Stimulated activated CD8-positive, alpha-beta memory T cell treated with anti-CD3 and anti-CD28 coated beads, Interleukin-15, amount 100 ng/mL, for 24 hours (primary cell): ENCODE data around the gene LEMD2.
A peak's percentile ranks its signal among the peaks of the same experiment; 100 is the strongest.

Source experiments
- DNase-seq: peaks from one replicate; pipeline ENCODE4 v3.0.0-alpha.2; 2020; ENCODE audit warnings: low read depth

LEMD2 gene

GRCh38 chr6:33819021-33819420, 30.1 kb upstream of the LEMD2 start:
- DNase-seq = no peak

GRCh38 chr6:33818293-33818692, 29.4 kb upstream of the LEMD2 start:
- no peak for DNase-seq

- no peak for DNase-seq
Measured at GRCh38 chr6:33817489-33817888, 28.6 kb upstream of the LEMD2 start.

- DNase-seq = no peak
Measured at GRCh38 chr6:33816911-33817310, 28.0 kb upstream of the LEMD2 start.

DNA sequence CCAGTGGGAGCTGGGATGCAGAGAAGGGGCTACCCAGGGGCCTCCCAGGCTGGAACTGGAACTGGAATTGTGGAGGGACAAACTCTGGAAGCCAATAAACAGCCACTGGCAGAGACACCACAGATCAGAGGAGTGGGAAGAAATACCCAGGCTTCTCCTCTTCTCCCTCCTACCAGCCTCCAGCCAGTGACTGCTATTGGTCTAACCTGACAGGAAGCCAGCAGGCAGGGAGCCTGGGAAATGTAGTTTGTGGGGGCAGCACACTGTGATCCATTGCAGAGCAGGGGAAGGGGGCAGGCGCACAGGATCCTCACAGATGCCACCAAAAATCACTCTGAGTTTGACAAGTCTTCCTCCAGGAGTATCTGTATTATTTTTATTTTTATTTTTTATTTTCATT, 26.9 kb upstream of the LEMD2 start:
- DNase-seq = no peak

GRCh38 chr6:33813990-33814985, 25.4 kb upstream of the LEMD2 start:
- DNase-seq = no peak

- DNase-seq = no peak
Measured at GRCh38 chr6:33813246-33813904, 24.4 kb upstream of the LEMD2 start.

DNA sequence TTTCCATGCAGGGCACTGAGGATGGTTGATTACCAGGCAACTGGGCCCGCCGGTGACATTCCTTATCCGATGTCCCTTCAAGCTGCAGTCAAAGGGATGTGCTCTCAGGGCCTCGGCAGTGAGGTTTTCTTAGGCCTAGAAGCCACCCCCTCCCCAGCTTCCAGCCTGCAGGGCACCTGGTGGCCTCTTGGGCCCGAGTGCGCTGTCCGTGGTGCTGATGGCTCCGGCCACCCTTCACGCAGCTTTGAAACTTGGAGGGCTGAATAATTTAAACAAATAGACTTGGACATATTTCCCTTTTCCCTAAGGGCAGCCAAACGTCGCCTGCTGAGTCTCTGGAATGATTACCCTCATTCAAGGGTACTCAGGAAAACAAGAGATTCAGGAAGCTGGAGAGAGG, 23.7 kb upstream of the LEMD2 start:
- peak; percentile 7 for DNase-seq

DNA sequence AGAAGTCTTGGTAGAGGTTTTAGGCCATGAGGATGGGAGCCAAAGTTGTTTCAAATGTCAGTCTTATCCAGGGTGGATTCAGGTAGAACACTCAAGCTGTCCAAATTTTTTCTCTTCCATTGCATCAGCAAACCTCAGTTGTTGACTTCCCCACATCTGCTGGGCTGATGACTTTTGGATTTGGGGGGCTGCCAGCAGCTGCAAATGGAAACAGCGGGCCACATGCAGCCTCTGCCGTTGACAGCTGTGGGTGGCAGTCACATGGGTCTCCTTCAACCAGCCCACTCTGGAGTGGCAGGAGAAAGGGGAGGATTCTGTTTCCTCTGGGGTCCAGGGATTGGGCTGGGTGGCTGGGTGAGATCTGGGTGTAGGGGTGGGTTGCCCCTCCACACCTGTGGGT, 20.7 kb upstream of the LEMD2 start:
- no peak for DNase-seq

GRCh38 chr6:33808641-33809180, 19.8 kb upstream of the LEMD2 start:
- no peak for DNase-seq

- DNase-seq = no peak
Measured at GRCh38 chr6:33807606-33808005, 18.7 kb upstream of the LEMD2 start.

GRCh38 chr6:33806841-33807240, 17.9 kb upstream of the LEMD2 start:
- no peak for DNase-seq

GRCh38 chr6:33803571-33804053, 14.7 kb upstream of the LEMD2 start, which contains the start of gene MLN:
TSS of gene MLN (minus strand) at chr6:33804003. CDS start at chr6:33801163, 2,840 bp downstream.
- DNase-seq = no peak

DNA sequence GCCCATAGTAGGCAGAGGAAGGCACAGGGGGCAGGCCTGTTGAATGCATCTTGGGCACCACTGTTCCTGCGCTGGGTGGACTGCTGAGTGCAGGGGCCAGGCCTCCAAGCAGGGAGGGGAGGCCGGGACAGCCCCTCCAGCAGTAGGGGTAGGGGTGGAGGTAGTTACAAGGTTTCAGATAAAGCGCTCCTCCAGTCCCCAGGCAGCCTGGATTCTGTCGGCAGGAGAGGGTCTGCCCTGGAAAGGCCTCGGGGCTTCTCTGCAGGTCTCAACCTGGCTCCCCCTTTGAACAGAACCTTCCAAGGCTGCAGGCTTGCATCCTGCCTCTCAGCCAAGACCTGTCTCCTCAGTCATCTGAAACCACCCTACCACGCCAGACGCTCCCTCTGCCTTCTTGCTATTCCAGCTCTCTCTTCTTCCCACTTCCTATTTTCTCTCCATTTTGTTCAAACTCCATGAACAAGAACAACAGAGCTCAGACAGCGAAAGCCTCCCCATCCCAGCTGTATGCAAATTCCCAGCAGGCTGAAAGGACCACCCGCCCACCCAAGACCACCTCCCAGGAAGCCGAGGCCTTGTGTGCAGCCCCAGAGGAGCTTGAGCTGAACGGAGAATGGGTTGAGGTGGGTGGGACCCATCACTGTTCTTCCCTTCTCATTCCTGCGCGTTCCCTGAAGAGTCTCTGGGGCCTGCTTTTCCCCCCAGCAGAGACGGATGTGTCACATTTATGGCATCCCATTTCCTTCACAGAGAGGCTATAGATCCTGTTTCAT, 13.4 kb upstream of the LEMD2 start:
- no peak for DNase-seq

GRCh38 chr6:33801611-33802010, 12.7 kb upstream of the LEMD2 start:
- no peak for DNase-seq

DNA sequence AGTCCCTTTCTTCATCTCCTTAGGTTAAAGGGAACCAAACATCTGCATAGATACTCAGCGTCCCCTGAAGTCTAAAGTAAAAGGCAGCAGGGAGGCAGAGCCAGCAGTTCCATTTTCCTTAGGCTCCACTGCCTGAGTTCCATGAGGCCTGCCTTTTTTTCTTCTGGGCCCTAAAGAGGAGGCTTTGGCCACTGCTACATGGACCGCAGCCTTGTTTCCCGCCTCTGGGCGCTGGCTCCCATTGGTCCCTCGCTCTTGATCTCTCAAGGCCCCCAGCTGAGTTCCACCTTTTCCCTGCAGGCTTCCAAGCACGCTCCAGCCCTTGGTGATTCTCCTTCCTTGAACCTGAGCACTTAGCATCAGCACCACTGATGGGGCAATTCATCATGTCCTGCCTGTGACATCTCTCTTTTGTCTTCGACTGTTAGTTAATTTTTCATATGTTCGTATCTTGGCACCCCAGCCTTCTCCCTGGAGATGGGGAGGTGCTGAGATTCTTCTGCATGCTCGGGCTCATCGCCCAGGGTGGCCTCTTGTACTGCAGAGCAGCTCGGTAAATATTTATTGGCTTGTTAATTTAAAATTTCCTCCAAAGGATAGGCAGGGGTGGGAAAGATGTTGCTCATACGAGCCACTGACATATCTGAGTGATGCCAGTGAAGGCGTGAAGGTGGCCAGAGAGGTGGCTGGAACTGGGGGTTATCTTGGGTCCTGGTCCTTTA, 11.5 kb upstream of the LEMD2 start:
- no peak for DNase-seq

DNA sequence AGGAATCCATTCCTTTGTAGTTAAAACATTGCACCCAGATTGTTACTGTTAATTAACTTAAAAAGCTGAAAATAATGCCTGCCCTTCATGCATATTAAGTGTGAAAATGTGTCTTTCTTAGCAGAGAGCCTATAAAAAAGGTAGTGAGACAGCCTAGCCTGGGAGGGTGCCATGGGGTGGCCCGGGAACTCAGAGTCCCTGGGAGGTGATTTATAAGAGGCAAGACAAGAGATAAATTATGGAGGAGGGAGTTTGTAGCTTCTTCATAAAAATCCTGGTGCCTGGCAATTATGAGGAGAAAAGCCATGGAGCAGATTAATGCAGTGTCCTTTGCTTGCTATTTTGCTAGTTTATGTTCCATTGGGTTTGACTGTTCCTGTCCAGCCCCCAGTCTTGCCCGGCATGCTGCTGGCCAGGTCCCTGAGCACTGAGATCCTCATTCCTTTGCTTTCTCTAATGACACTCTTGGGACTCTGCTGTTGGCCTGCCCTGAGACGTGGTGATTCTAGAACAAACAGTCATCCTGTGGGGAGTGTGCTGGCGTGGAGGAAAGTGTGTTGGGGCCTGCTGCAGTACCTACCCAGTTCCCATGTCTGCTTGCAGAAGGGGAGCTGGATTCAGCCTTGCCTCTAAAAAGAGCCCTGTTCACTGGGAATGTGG, 10.7 kb upstream of the LEMD2 start:
- DNase-seq = no peak

DNA sequence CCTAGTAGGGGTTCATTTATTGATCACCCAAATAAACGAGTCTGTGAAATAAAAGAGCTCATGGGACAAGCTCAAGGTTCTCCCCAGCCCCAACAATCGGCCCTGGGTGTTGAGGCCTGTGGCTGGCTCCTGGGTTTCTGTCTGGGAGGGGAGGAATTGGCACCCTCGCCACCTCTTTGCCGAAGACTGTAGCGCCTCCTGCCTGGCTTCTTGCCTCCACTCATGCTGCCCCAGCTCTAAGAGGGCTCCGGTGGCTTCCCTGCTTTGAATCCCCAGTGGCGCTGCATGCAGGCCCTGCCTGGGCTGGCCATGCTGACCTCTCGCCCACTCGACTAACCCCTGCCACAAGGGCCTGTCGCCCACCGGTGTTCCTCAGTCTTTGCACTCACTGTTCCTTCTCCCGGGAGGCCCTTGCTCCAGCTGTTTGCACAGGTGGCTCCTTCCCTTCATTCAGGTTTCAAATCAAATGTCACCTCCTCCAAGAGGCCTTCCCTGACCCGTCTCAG, 9.5 kb upstream of the LEMD2 start:
- no peak for DNase-seq

DNA sequence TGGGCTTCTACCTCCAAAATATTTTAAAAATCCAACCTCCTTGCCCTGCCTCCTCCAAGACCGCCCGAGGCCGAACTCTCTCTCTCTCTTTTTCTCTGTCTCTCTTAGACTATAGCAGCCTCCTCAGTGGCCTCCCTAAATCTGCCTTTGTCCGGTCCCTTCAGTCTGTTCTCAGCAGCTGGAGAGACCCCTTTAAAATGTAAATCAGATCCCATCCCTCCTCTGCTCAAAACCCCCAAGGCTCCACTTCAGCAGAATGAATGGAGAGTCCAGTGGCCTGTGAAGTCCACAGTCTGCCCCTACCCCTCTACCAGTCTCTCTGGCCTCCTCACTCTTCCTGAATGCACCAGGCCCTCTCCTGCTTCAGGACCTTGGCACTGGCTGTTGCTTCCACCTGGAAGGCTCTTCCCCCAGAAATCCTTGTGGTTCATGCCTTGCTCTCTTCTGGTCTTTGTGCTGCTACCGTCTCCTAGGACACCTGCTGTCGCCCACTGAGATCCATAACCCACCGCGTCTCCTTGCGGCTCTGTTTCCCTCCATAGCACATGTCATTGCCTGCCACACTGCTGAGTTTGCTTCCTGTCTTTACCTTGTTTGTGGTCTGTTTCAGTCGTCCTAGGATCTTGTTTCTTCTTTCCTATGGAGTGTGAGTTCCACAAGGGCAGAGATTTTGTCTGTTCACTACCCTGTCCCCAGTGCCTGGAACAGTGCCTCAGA, 8.9 kb upstream of the LEMD2 start:
- no peak for DNase-seq
